Amniotic epithelial cell (primary cell): ENCODE measurements around the gene XRN2.
A peak's percentile ranks its signal among the peaks of the same experiment; 100 is the strongest.

ENCODE experiments used
- DNase-seq: peaks from one replicate; pipeline ENCODE4 v3.0.0-alpha.2; 2010; ENCODE audit warnings: low read depth

XRN2 gene

GRCh38 chr20:21303061-21303871, at the start of gene XRN2:
Gene XRN2 (plus strand): TSS chr20:21303331. CDS start chr20:21303399, 68 bp downstream.
- DNase-seq = peak; percentile 91

DNA sequence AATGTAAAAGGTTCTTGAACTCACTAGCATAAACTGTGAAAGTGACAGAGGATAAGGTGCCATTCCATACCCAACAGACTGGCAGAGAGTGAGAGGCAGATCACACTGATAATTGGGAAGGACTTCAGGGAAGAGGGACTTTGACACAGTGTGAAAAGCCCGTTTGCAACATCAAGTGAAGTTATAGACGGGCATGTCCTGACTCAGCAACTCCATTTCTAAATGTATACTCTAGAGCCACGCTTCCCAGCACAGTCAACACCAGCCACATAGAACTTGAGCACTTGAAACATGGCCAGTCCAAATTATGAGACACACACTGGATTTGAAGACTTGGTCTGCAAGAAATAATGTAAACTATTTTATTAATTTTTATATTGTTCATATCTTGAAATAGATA, 45.9 kb upstream of the XRN2 start:
- DNase-seq = no peak

DNA sequence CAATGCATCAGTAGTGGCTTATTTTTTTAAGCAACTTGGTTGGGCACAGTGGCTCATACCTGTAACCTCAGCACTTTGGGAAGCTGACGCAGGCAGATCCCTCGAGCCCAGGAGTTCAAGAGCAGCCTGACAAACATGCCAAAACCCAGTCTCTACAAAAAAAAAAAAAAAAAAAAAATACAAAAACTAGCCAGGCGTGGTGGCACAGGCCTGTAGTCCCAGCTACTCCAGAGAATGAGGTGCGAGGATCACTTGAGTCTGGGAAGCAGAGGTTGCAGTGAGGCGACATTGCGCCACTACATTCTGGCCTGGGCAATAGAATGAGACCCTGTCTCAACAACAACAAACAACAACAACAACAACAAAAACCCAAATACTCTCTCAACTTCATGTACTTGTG, 44.7 kb upstream of the XRN2 start:
- DNase-seq = no peak

DNA sequence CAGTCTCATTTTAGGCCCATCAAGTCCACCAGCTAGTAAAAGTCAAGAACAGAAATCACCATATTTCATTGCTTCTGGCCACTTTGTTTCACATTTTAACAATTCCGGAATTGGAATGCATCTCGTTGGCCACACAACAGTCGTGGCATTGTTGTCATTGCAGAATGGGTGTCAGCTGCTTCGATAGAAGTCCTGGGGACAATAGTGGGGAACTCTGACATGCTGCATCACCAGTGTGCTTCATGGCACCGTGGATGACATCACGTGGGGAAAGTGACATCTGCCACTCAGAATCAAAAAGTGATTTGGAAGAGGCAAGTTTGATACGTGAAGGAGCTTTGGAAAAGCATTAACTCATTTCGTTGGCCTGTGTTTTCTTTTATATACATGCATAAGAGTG, 43.8 kb upstream of the XRN2 start:
- no peak for DNase-seq

GRCh38 chr20:21262812-21263211, 40.3 kb upstream of the XRN2 start:
- no peak for DNase-seq

- no peak for DNase-seq
Observed at GRCh38 chr20:21265261-21266190, 37.6 kb upstream of the XRN2 start.

- DNase-seq = no peak
Observed at GRCh38 chr20:21266191-21266536, 37.0 kb upstream of the XRN2 start.

DNA sequence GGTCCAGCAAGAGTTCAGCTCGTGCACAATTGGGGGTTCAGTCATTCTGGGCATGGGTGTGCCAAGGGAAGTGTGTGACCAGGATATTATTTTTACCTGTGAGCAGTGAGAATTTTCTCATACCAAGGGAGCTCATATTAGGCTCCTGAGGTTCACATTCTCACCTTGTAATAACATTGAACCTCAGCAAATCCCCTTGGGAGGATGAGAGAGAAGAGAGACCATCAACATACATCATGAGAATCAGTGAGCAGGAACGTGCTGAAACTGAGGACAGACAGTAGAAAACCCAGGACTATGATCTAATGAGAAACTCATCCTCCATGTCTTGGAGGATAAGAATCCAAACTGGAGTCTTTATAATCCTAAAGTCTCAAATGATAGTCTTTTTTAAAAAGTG, 33.4 kb upstream of the XRN2 start:
- no peak for DNase-seq

DNA sequence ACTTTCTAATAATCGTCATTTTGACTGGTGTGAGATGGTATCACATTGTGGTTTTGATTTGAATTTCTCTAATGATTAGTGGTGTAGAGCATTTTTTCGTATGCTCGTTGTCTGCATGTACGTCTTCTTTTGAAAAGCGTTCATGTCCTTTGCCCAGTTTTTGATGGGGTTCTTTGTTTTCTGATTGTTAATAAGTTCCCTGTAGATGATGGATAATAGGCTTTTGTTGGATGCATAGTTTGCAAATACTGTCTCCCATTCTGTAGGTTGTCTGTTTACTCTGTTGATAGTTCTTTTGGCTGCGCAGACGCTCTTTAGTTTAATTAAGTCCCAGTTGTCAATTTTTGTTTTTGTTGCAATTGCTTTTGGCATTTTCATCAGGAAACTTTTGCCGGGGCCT, 32.3 kb upstream of the XRN2 start:
- DNase-seq = no peak

DNA sequence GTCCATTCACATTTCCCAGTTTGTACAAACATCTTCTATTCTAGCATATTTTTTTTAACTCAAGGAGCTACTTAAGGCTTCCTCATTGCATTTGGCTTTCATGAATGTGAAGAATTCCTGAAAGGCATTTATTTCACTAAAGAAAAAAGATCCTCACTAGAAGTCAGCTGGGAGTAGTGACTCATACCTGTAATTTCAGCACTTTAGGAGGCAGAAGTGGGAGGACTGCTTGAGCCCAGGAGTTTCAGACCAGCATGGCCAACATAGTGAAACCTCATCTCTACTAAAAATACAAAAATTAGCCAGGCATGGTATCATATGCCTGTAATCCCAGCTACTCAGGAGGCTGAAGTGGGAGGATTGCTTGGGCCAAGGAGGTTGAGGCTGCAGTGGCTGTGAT, 30.9 kb upstream of the XRN2 start:
- peak; percentile 20 for DNase-seq

GRCh38 chr20:21272679-21273078, 30.5 kb upstream of the XRN2 start:
- DNase-seq = no peak

DNA sequence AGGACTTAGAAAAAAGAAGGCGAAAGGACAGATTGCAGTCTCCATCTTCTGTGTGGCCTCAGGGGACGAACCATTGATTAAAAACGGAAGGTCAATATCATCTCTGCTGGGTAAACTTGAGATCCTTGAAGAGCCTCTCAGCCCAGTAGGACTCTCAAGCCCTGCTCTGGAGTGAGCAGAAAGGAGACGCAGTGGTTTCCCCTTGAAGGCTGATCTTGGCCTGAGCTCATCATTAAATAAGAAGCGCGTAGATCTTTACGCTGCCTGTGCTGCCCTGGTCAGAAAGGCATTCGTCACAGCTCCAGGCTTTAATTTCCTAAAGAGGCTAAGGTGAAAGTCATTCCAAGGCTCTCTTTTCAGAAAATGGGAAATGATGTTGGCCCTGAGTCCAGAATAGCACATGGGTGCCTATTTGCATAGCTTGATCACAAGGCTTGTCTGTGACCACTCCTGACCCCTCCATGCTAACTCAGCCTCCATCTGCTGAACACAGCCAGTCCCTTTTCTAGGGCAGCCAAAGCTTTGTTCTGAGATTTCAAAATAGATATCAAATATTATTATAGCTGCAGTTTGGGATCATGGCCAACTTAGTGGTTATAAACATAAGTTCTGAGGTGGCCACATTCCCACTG, 29.3 kb upstream of the XRN2 start:
- no peak for DNase-seq

GRCh38 chr20:21278829-21279228, 24.3 kb upstream of the XRN2 start:
- no peak for DNase-seq

GRCh38 chr20:21279706-21280521, 23.2 kb upstream of the XRN2 start:
- DNase-seq = no peak

DNA sequence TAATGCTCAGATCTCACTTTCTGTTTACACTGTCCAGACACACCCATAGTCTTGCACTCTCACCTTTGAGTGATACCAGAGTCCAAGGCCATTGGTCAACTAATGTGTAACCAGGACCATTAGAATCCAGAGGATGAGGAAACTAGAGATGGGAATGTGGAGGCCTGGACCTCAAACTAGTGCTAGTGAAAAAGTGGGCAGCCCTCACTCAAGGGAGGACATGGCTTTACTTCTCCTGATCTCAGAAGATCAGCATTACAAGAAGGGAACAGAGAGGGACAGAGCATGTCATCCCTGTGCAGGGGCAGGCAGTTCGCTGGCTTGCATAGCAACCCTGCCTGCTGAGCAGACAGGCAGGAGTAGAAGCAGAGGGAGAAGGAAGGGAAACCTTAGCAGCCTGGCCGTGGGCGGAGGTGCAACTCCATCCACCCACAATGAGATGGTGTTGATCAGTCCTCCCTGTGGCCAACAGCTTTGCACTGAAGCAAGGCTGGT, 22.6 kb upstream of the XRN2 start:
- no peak for DNase-seq

- DNase-seq = no peak
Observed at GRCh38 chr20:21286775-21287174, 16.4 kb upstream of the XRN2 start.

GRCh38 chr20:21288587-21289370, 14.4 kb upstream of the XRN2 start:
- no peak for DNase-seq

DNA sequence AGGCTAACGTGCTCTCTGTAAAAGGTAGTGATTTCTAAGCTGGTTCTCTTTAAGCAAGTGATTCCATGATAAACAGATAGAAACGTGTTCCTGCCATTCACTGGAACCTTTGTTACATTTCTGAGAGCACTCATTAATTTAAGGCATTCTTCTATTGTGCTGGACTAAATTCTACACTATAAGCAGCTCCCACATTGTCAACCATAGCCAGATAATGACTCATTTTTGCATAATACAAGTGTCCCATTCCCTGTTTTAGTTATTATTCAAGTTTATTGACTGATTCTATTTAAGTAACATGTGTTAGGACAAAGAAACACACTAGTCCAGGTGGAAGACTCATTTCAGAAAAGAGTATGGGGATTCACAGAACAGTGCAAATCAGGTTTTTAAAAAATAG, 13.5 kb upstream of the XRN2 start:
- DNase-seq = no peak

GRCh38 chr20:21291026-21291425, 12.1 kb upstream of the XRN2 start:
- peak; percentile 4 for DNase-seq

DNA sequence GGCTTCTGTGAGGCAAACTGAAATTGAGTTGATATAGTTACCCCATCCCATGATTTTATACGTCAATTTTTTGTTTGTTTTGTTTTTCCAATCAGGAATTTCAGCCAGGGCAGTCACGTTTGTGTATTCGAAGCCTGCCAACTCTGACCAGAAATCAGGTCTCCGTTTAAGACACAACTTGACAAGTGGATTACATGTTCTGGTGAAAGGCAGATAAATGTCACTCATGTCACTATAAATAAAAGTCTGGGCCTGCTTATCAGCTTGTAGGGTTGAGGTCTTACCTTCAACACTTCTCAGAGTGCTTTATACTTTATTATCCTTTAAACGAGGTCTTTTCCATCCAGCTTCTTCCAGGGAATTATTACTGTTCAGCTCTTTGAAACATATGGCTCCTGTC, 8.4 kb upstream of the XRN2 start:
- DNase-seq = no peak
